H1 (cell line): ENCODE measurements around the gene GPN2.

ENCODE experiments used
- GTF2F1 ChIP-seq: IDR thresholded peaks from 2 replicates; pipeline ENCODE4 v1.6.1; 2012; ENCODE audit warnings: low read depth, low read length, improper control_type of control experiment, borderline replicate concordance
- TBP ChIP-seq: IDR thresholded peaks from 2 replicates; pipeline ENCODE4 v1.6.1; 2011; ENCODE audit warnings: low read depth, low read length, improper control_type of control experiment
- TF ChIP-seq, protein P1 (sequence below), 3 experiments: IDR thresholded peaks; 1 replicate in 2 of 3; 2 replicates in 1 of 3; pipeline versions ENCODE4 v1.5.1 to v1.6.1; 2011; ENCODE audit warnings: low read length in 3 of 3, mild to moderate bottlenecking in 3 of 3, inconsistent platforms in 2 of 3, low read depth in 1 of 3, moderate library complexity in 1 of 3; ENCODE audit not compliant: insufficient read depth in 1 of 3; ENCODE audit errors: control extremely low read depth in 1 of 3

- TF ChIP-seq GTF2F1, result no peak
- TF ChIP-seq, protein P1, sequence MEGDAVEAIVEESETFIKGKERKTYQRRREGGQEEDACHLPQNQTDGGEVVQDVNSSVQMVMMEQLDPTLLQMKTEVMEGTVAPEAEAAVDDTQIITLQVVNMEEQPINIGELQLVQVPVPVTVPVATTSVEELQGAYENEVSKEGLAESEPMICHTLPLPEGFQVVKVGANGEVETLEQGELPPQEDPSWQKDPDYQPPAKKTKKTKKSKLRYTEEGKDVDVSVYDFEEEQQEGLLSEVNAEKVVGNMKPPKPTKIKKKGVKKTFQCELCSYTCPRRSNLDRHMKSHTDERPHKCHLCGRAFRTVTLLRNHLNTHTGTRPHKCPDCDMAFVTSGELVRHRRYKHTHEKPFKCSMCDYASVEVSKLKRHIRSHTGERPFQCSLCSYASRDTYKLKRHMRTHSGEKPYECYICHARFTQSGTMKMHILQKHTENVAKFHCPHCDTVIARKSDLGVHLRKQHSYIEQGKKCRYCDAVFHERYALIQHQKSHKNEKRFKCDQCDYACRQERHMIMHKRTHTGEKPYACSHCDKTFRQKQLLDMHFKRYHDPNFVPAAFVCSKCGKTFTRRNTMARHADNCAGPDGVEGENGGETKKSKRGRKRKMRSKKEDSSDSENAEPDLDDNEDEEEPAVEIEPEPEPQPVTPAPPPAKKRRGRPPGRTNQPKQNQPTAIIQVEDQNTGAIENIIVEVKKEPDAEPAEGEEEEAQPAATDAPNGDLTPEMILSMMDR (IDR thresholded peaks at IDR 0.05; ENCODE audit: control extremely low read depth in 1 of 3, insufficient read depth in 1 of 3, low read depth in 1 of 3, low read length in 3 of 3), result no peak
- TF ChIP-seq TBP, result no peak
These were observed 56.4 kb downstream of the GPN2 start for GRCh38 chr1:26833432-26834405.
